Astrocyte (in vitro differentiated cells and primary cell): ENCODE measurements around the gene VAMP8.

Source experiments
- CTCF ChIP-seq: IDR thresholded peaks from 2 replicates; pipeline ENCODE4 v1.5.1; 2011; ENCODE audit warnings: low read depth, mild to moderate bottlenecking, inconsistent platforms, low read length, moderate library complexity; ENCODE audit not compliant: insufficient read depth
- EZH2 ChIP-seq: IDR thresholded peaks from 2 replicates; pipeline ENCODE4 v1.6.1; 2012; ENCODE audit warnings: mild to moderate bottlenecking, low read length, inconsistent platforms; ENCODE audit not compliant: insufficient read depth

DNA sequence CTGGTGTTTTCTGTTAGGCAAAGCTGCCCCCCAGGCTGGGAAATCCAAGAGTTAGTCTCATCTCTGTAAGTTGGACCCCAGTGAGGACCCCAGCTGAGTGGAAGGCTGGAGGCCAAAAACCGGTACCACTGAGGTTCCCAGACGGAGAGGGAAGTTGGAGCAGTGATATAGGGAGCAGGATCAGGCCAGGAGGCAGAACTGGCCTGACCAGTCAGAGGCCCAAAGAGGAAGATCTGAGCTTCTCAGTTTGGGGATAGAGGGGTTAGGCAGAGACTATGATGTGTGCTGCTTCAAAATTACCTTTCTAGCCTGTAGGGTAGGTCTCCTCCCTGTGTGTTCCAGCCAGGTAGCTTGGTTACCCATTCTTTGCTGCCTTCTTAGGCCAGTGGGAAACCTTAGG lies 13.6 kb downstream of the VAMP8 start:
- TF ChIP-seq CTCF (no peak), EZH2 (no peak)
